ENCODE data around the gene IFNG.

GRCh38 chr12:68173792-68174191 lies 14.3 kb upstream of the IFNG start:
- no peak for TF ChIP-seq CTCF (IDR thresholded peaks at IDR 0.05)
- TF ChIP-seq EP300 (IDR thresholded peaks at IDR 0.05) = no peak

Measured in esophagus muscularis mucosa (tissue), 3 donors.